HepG2 (cell line): ENCODE results near the gene TMEM50B. TPM values are rescaled to one million over a fixed set of nuclear protein-coding genes. Genes with fewer than 3 reads are reported as not detected.
A peak's percentile ranks its signal among the peaks of the same experiment; 100 is the strongest.

Experiments
- ATAC-seq: fragments of 200-7000 bp; cut with Tn5 transposase; 3 replicates; pipeline ENCODE4 v1.9.1; 2020; ENCODE audit warnings: mild to moderate bottlenecking, moderate library complexity
- BruUV-seq: library from RNA; stranded (reverse); fragments of 400-500 nt; replicated peaks from 2 replicates; lab custom pipeline; 2021; lab: Mats Ljungman, UMichigan
- CTCF ChIA-PET: fragments of 300-600 bp; formaldehyde crosslinking; extraction: SDS; loops from one replicate; lab custom pipeline; 2021; ENCODE audit warnings: low total read pairs, inconsistent platforms, low intra/inter-chr PET ratio; lab: Yijun Ruan, JAX
- POLR2A ChIA-PET: fragments of 350-600 bp; sonication (Branson Sonifier 250); formaldehyde crosslinking; loops from one replicate; lab custom pipeline; 2020; ENCODE audit warnings: antibody characterized with exemption, inconsistent platforms; lab: Yijun Ruan, JAX
- DNase-seq: peaks from one replicate; pipeline ENCODE4 v3.0.0-alpha.2; 2015; ENCODE audit warnings: low spot score
- FAIRE-seq: peaks from 3 replicates; lab custom pipeline; 2011; peaks lifted over from hg19 to GRCh38; lab: Jason Lieb, UNC
- H2AFZ ChIP-seq: one replicate; pipeline ENCODE4 v1.6.1; 2011; ENCODE audit warnings: low read length, inconsistent platforms
- H3K27ac ChIP-seq: fragments of 300-600 bp; 3 replicates; pipeline ENCODE4 v1.8.0; 2011; ENCODE audit warnings: mixed run types, mild to moderate bottlenecking, mixed read lengths, low read length, inconsistent platforms; ENCODE audit not compliant: insufficient read depth; ENCODE audit errors: extremely low read length
- H3K27me3 ChIP-seq, 2 experiments: fragments of 200-600 bp in 1 of 2; 2 replicates in 1 of 2; 3 replicates in 1 of 2; pipeline versions ENCODE4 v1.6.0 to v1.8.0; 2011; ENCODE audit warnings: low read length in 2 of 2, mild to moderate bottlenecking in 2 of 2, moderate library complexity in 2 of 2, inconsistent platforms in 1 of 2; ENCODE audit not compliant: insufficient read depth in 2 of 2, control insufficient read depth in 1 of 2
- H3K36me3 ChIP-seq, 2 experiments: fragments of 200-600 bp in 1 of 2; replicated peaks in 1 of 2; 2 replicates in 1 of 2; 3 replicates in 1 of 2; pipeline versions ENCODE4 v1.5.1 to v1.8.0; 2011; ENCODE audit warnings: low read length in 2 of 2, inconsistent platforms in 1 of 2; ENCODE audit not compliant: insufficient read depth in 2 of 2, control insufficient read depth in 1 of 2
- H3K4me1 ChIP-seq: 2 replicates; pipeline ENCODE4 v1.5.1; 2012; ENCODE audit warnings: low read length, inconsistent platforms; ENCODE audit not compliant: insufficient read depth
- H3K4me2 ChIP-seq: 2 replicates; pipeline ENCODE4 v1.6.0; 2011; ENCODE audit warnings: low read depth, low read length, inconsistent platforms
- H3K4me3 ChIP-seq, 3 experiments: fragments of 200-600 bp in 1 of 3; sonication (generic), shearing (Covaris generic) in 1 of 3; replicated peaks in 1 of 3; 2 replicates each; pipeline ENCODE4 v1.5.1; 2011 to 2016; ENCODE audit warnings: low read length in 3 of 3, inconsistent platforms in 2 of 3, low read depth in 2 of 3, mild to moderate bottlenecking in 2 of 3, control low read depth in 1 of 3, mixed read lengths in 1 of 3; ENCODE audit not compliant: insufficient read depth in 1 of 3
- H3K79me2 ChIP-seq: one replicate; pipeline ENCODE4 v1.6.1; 2011; ENCODE audit warnings: low read length, inconsistent platforms; ENCODE audit not compliant: insufficient read depth
- H3K9ac ChIP-seq: 2 replicates; pipeline ENCODE4 v1.6.0; 2011; ENCODE audit warnings: mild to moderate bottlenecking, low read depth, low read length, inconsistent platforms; ENCODE audit not compliant: insufficient read depth
- H3K9me3 ChIP-seq: 2 replicates; pipeline ENCODE4 v1.5.1; 2012; ENCODE audit warnings: mild to moderate bottlenecking, low read length
- H4K20me1 ChIP-seq: 2 replicates; pipeline ENCODE4 v1.6.0; 2011; ENCODE audit warnings: inconsistent platforms, mild to moderate bottlenecking, low read length, moderate library complexity; ENCODE audit not compliant: insufficient read depth
- ESRRA ChIP-seq: sonication (generic); formaldehyde crosslinking; IDR thresholded peaks from 2 replicates; pipeline ENCODE4 v1.5.1; 2020; ENCODE audit warnings: mild to moderate bottlenecking, low read depth, missing genetic modification reagents
- FOSL1 ChIP-seq: sonication (generic); formaldehyde crosslinking; IDR thresholded peaks from 2 replicates; pipeline ENCODE4 v1.9.0; 2021; ENCODE audit warnings: missing genetic modification reagents, borderline replicate concordance
- KLF15 ChIP-seq: sonication (generic); formaldehyde crosslinking; IDR thresholded peaks from 2 replicates; pipeline ENCODE4 v1.8.1; 2023; ENCODE audit warnings: borderline replicate concordance, mild to moderate bottlenecking, inconsistent platforms, missing genetic modification reagents, mixed read lengths
- POLR2A ChIP-seq, 2 experiments: IDR thresholded peaks; 2 replicates each; pipeline ENCODE4 v1.6.1; 2011; ENCODE audit warnings: low read depth in 2 of 2, low read length in 2 of 2, mild to moderate bottlenecking in 1 of 2, moderate library complexity in 1 of 2; ENCODE audit not compliant: insufficient read depth in 1 of 2
- RBFOX2 ChIP-seq: fragments of 200-400 bp; formaldehyde crosslinking; IDR thresholded peaks from 2 replicates; pipeline ENCODE4 v1.6.1; 2017; ENCODE audit warnings: low read depth, mild to moderate bottlenecking, low read length
- TAF1 ChIP-seq: sonication (generic); formaldehyde crosslinking; IDR thresholded peaks from 2 replicates; pipeline ENCODE4 v1.4.0; 2020; ENCODE audit warnings: missing genetic modification reagents
- ZBTB1 ChIP-seq: sonication (generic); formaldehyde crosslinking; IDR thresholded peaks from 2 replicates; pipeline ENCODE4 v1.4.0; 2020; ENCODE audit warnings: missing genetic modification reagents, borderline replicate concordance
- ZBTB21 ChIP-seq: sonication (generic); formaldehyde crosslinking; IDR thresholded peaks from 2 replicates; pipeline ENCODE4 v1.4.0; 2020; ENCODE audit warnings: missing genetic modification reagents
- ZBTB38 ChIP-seq: sonication (generic); formaldehyde crosslinking; IDR thresholded peaks from 2 replicates; pipeline ENCODE4 v1.5.1; 2020; ENCODE audit warnings: mild to moderate bottlenecking, missing genetic modification reagents
- ZC3H4 ChIP-seq: sonication (generic); formaldehyde crosslinking; IDR thresholded peaks from 2 replicates; pipeline ENCODE4 v1.4.0; 2020; ENCODE audit warnings: missing genetic modification reagents, borderline replicate concordance
- ZFX ChIP-seq: sonication (generic); formaldehyde crosslinking; IDR thresholded peaks from 2 replicates; pipeline ENCODE4 v1.4.0; 2020; ENCODE audit warnings: mild to moderate bottlenecking, low read depth, missing genetic modification reagents, moderate library complexity
- ZNF441 ChIP-seq: sonication (generic); formaldehyde crosslinking; IDR thresholded peaks from 2 replicates; pipeline ENCODE4 v1.7.0; 2021; ENCODE audit warnings: missing genetic modification reagents, borderline replicate concordance
- ZNF773 ChIP-seq: sonication (generic); formaldehyde crosslinking; IDR thresholded peaks from 2 replicates; pipeline ENCODE4 v1.4.0; 2020; ENCODE audit warnings: missing genetic modification reagents, borderline replicate concordance
- WGBS: methylation state at CpG from one replicate; pipeline ENCODE4 v1.1.6; 2017; ENCODE audit warnings: low lambda C conversion rate; 5-methylcytosine and 5-hydroxymethylcytosine counted together
- in situ Hi-C: cut with HindIII; loops from 2 replicates; pipeline ENCODE4 v1.10.0; 2017; ENCODE audit warnings: low pct_unique_long_range_greater_than_20kb; ENCODE audit not compliant: extremely low pct_ligation_motif_present
- intact Hi-C: fragments of 100-400 bp; cut with micrococcal nuclease; formaldehyde crosslinking; loops from one replicate; pipeline ENCODE4 v1.10.0; 2022; ENCODE audit not compliant: unreplicated experiment
- polyA plus RNA-seq, 8 experiments: library from polyadenylated mRNA; depleted of rRNA in 3 of 8; stranded (reverse) in 7 of 8; unstranded in 1 of 8; fragments of >200 nt; fragmentation: Illumina TruSeq in 4 of 8; extraction: Trizol in 4 of 8; gene quantifications; 2 replicates each; pipeline versions ENCODE4 v1.2.1 to v1.2.3, GENCODE V29; 2011 to 2016; ENCODE audit warnings: low read depth in 4 of 8, missing spikeins in 1 of 8, mixed read lengths in 1 of 8; ENCODE audit not compliant: insufficient read depth in 1 of 8
- total RNA-seq, 5 experiments: library from RNA; depleted of rRNA; stranded (reverse); fragments of >200 nt; fragmentation: Illumina TruSeq; extraction: Trizol; gene quantifications; 2 replicates each; pipeline ENCODE4 v1.2.3, GENCODE V29; 2016; ENCODE audit warnings: low read depth in 1 of 5
- TF ChIP-seq, protein P1 (sequence below): sonication (generic); formaldehyde crosslinking; IDR thresholded peaks from 2 replicates; pipeline ENCODE4 v1.5.1; 2020; ENCODE audit warnings: mild to moderate bottlenecking, missing genetic modification reagents, borderline replicate concordance
- TF ChIP-seq, protein P2 (sequence below): sonication (generic); formaldehyde crosslinking; IDR thresholded peaks from 2 replicates; pipeline ENCODE4 v1.5.1; 2020; ENCODE audit warnings: missing genetic modification reagents, mild to moderate bottlenecking, borderline replicate concordance

The TMEM50B gene
- total and polyA plus RNA-seq, 2 of the 13 experiments (the other 11 are each of a cell fraction or from before 2014, with no cell fraction given): 29.9 to 46.3 TPM

DNA sequence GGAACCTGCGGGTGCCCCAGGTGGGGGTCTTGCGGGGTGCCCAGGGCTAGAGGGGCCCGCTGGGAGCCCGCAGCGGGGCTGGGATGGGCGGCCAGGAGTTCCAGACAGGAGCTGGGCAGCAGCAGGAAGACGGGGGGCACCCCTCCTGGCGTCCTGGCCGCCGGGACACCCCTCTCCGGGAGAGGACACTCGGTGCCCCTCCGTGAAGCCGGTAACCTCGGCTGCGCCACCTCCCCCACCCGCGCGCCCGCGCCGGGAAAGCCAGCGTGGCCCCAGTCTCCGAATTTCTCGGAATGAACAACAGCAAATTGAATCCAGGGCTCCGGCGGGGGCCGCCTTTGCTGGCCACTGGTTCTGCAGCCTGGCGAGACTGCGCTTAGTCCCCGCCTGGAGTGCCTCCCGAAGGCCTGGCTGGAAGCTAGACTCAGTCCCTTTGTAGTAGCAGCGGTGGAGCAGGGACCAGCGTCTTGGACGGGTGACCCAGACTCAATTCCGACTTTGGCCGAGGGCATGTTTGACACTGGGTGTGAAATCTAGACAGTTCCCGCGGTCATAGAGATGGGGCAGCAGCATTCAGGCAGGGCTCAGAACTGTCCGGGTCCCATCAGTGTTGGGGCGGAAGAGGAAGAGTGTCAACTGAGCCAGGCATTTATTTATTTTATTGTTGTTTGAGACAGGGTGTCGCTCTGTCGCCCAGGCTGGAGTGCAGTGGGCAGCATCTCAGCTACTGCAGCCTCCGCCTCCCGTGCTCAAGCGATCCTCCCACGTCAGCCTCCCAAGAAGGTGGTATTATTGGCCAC is 75.8 kb downstream of the TMEM50B start (continued):
- no peak for TF ChIP-seq ZBTB38 (CRISPR knock-in tag)
- TF ChIP-seq ZC3H4 (CRISPR knock-in tag): peak; percentile 76; the same call in 1 of the 2 replicates
- peak; percentile 52 for TF ChIP-seq TAF1 (CRISPR knock-in tag)
- peak; percentile 54 for TF ChIP-seq ZFX
- TF ChIP-seq ESRRA (CRISPR knock-in tag): no peak
- peak; percentile 86 for TF ChIP-seq RBFOX2
- TF ChIP-seq, all 625 proteins: peak for 69

GRCh38 chr21:33403128-33403785 is 76.5 kb downstream of the TMEM50B start, which contains the start of gene IFNGR2:
TSS of gene IFNGR2 (plus strand) at chr21:33403413. CDS start at chr21:33403544, 131 bp downstream.
- peak within 1 kb of the TSS; percentile 85 to 97 (median 95) for H3K4me3 ChIP-seq
- peak within 1 kb of the TSS; percentile 79 for H3K27ac ChIP-seq
- FAIRE-seq: no peak
- peak within 1 kb of the TSS; percentile 87 for H3K4me2 ChIP-seq
- H4K20me1 ChIP-seq: no peaks in the 10 kb centered on the region
- in situ Hi-C loops: no loop called here
- no peaks in the 10 kb centered on the region for H3K9me3 ChIP-seq
- ChIA-PET POLR2A (interaction anchor here (0.9 to 3.2 kb wide), 8 partner anchors 10 to 88 kb away, joined by 5 to 29 read pairs (median 6); partner anchors contain the start of genes DNAJC28 and IFNAR1), CTCF (no interaction called here)
- ATAC-seq: peak; percentile 54
- no peaks in the 10 kb centered on the region; a peak in 1 of 5 replicates for H3K27me3 ChIP-seq
- H3K9ac ChIP-seq: peak within 1 kb of the TSS; percentile 96
- H3K79me2 ChIP-seq: peaks cover 43% of the 10 kb centered on the region
- DNase-seq: no peak
- under 1% methylated on average over 23 of the region's 89 CpGs for WGBS
- H3K4me1 ChIP-seq: peaks cover 52% of the 10 kb centered on the region
- H3K36me3 ChIP-seq: peaks cover 0 to 8% of the 10 kb centered on the region in 2 experiments; a peak in 1 of 5 replicates
- no peak within 1 kb of the TSS for H2AFZ ChIP-seq
- no TSS peak for BruUV-seq
- intact Hi-C loops: loop anchor here (5.0 kb wide), 1 partner anchor 41 kb away; no protein-coding TSS in a partner anchor
- TF ChIP-seq FOSL1 (no peak), ZNF773 (CRISPR knock-in tag) (peak; percentile 38; the same call in 1 of the 2 replicates), ZNF441 (CRISPR knock-in tag) (0 out of 2 replicates have a peak, but pooled peaks have one; percentile 21), ZBTB1 (no peak), KLF15 (CRISPR knock-in tag) (no peak), POLR2A (IDR thresholded peaks at IDR 0.05; ENCODE audit: insufficient read depth in 1 of 2, low read depth in 2 of 2, low read length in 2 of 2) (peak in 1 of 2 experiments; percentile 64; a peak in 2 of 4 replicates), ZBTB21 (CRISPR knock-in tag) (no peak)
- TF ChIP-seq, protein P1, sequence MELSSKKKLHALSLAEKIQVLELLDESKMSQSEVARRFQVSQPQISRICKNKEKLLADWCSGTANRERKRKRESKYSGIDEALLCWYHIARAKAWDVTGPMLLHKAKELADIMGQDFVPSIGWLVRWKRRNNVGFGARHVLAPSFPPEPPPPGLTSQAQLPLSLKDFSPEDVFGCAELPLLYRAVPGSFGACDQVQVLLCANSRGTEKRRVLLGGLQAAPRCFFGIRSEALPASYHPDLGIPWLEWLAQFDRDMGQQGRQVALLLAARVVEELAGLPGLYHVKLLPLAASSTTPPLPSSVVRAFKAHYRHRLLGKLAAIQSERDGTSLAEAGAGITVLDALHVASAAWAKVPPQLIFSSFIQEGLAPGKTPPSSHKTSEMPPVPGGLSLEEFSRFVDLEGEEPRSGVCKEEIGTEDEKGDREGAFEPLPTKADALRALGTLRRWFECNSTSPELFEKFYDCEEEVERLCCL (CRISPR knock-in tag): no peak
- TF ChIP-seq, protein P2, sequence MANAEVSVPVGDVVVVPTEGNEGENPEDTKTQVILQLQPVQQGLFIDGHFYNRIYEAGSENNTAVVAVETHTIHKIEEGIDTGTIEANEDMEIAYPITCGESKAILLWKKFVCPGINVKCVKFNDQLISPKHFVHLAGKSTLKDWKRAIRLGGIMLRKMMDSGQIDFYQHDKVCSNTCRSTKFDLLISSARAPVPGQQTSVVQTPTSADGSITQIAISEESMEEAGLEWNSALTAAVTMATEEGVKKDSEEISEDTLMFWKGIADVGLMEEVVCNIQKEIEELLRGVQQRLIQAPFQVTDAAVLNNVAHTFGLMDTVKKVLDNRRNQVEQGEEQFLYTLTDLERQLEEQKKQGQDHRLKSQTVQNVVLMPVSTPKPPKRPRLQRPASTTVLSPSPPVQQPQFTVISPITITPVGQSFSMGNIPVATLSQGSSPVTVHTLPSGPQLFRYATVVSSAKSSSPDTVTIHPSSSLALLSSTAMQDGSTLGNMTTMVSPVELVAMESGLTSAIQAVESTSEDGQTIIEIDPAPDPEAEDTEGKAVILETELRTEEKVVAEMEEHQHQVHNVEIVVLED: no peak
